22Rv1 (cell line): ENCODE results near the gene ERFL.

Experiments used
- ZFX ChIP-seq: fragments of 450-650 bp; IDR thresholded peaks from 2 replicates; pipeline ENCODE4 v1.6.1; 2017; ENCODE audit warnings: antibody characterized with exemption, borderline replicate concordance
- TF ChIP-seq, protein P1 (sequence below): fragments of 450-650 bp; IDR thresholded peaks from 2 replicates; pipeline ENCODE4 v1.5.1; 2017; ENCODE audit warnings: mild to moderate bottlenecking

DNA sequence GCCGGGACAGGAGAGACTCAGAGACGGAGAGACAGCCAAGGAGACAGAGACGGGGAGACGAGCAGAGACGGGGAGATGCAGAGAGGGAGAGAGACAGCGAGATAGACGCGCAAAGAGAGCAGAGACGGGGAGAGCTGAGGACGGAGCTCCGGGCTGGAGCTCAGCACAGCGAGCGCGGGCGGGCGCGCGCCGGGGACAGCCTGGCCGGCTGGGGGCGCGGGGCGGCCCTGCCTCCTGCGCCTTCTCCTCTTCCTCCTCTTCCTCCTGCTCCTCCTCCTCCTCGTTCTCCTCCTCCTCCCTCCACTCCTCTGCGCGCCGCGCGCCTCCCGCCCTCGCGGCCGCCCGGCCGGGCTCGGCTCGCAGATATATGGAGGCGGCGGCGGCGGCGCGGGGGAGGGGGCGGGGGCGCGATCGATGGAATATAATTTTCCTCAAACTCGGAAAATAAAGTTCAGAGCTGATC, at the start of gene ERFL:
- TF ChIP-seq, protein P1, sequence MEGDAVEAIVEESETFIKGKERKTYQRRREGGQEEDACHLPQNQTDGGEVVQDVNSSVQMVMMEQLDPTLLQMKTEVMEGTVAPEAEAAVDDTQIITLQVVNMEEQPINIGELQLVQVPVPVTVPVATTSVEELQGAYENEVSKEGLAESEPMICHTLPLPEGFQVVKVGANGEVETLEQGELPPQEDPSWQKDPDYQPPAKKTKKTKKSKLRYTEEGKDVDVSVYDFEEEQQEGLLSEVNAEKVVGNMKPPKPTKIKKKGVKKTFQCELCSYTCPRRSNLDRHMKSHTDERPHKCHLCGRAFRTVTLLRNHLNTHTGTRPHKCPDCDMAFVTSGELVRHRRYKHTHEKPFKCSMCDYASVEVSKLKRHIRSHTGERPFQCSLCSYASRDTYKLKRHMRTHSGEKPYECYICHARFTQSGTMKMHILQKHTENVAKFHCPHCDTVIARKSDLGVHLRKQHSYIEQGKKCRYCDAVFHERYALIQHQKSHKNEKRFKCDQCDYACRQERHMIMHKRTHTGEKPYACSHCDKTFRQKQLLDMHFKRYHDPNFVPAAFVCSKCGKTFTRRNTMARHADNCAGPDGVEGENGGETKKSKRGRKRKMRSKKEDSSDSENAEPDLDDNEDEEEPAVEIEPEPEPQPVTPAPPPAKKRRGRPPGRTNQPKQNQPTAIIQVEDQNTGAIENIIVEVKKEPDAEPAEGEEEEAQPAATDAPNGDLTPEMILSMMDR, result no peak; the same call in 1 of the 2 replicates
- TF ChIP-seq ZFX, result no peak
